HT1080 (cell line): ENCODE data around the gene PHF5A. TPM values are rescaled to one million over a fixed set of nuclear protein-coding genes. Genes with fewer than 3 reads are reported as not detected.

Source experiments
- DNase-seq: peaks from one replicate; pipeline ENCODE4 v3.0.0-alpha.2; 2015; ENCODE audit warnings: low read depth
- polyA plus RNA-seq, 2 experiments: library from polyadenylated mRNA; depleted of rRNA; stranded (reverse); fragments of >200 nt; gene quantifications; 2 replicates each; pipeline ENCODE4 v1.2.3, GENCODE V29; 2015
- total RNA-seq: library from RNA; depleted of rRNA; stranded (reverse); fragments of >200 nt; shearing (Covaris generic); gene quantifications from 2 replicates; pipeline ENCODE4 v1.2.3, GENCODE V29; 2014; rRNA removed

The PHF5A gene, protein sequence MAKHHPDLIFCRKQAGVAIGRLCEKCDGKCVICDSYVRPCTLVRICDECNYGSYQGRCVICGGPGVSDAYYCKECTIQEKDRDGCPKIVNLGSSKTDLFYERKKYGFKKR
- total RNA-seq = 147 and 167 TPM in 2 replicates
- 93.1 and 101 TPM in 2 replicates for polyA plus RNA-seq (2015; cell fraction: cytosol; rRNA removed)
- polyA plus RNA-seq (2015; cell fraction: nucleus; rRNA removed) = 46.5 and 48.6 TPM in 2 replicates

DNA sequence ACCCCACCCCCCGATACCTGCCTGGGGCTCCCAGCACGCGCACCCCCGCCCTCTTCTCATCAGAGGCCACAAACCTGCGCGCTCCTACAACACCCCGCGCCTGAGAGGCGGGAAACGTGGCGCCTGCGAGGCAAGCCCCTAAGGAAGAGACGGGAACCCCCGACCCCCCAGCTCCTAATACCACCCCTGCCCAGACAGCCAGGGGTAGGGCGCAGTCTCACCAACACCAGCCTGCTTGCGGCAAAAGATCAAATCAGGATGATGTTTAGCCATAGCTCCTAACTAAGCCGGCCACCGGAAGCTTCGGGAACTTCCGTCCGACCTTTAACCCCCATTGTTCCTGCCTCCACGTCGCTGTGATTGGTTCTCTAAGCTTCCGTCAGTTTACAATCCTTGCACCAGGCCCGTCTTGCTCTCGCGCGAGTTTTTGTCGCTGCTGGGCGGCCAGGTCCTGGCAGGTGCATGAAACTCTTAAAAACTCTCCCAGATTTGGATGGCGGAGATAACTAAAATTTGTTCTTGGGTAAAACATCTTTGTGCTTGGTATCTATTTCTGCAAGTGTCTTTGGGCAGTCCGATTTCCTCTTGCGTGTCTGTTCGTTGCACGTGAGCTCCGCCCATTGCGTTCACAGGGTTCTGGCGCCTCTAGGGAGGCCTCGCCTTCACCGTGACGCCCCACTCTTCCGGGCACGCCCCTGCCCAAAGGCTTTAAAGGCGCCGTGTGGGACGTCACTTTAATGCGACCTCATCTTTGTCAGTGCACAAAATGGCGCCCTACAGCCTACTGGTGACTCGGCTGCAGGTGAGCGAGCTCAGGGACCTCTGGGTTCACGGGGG lies at the start of gene PHF5A, which contains the start of gene ACO2:
Gene PHF5A, minus strand, starts transcription at position 312 of the 837 bp plus-strand sequence. Its CDS starts 39 bp downstream, at position 273.
Gene ACO2, plus strand, starts transcription at position 737 of the 837 bp plus-strand sequence. Its CDS starts 30 bp downstream, at position 767.
- DNase-seq = peak; percentile 95

DNA sequence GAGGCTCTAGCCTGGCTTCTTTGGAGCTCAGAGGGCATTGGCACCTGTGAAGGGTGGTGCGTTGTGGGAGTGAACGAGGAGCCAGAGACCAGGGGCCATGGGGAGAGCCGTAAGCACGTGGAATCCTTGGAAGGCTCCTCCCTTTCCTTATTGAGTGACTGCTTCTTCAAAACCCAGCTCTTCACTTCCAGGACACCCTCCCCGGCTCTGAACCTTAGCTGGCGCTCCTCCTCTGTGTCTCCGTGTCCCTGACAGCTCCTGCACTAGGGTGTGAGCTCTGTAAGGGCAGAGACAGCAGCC lies 49.5 kb upstream of the PHF5A start:
- DNase-seq = no peak

DNA sequence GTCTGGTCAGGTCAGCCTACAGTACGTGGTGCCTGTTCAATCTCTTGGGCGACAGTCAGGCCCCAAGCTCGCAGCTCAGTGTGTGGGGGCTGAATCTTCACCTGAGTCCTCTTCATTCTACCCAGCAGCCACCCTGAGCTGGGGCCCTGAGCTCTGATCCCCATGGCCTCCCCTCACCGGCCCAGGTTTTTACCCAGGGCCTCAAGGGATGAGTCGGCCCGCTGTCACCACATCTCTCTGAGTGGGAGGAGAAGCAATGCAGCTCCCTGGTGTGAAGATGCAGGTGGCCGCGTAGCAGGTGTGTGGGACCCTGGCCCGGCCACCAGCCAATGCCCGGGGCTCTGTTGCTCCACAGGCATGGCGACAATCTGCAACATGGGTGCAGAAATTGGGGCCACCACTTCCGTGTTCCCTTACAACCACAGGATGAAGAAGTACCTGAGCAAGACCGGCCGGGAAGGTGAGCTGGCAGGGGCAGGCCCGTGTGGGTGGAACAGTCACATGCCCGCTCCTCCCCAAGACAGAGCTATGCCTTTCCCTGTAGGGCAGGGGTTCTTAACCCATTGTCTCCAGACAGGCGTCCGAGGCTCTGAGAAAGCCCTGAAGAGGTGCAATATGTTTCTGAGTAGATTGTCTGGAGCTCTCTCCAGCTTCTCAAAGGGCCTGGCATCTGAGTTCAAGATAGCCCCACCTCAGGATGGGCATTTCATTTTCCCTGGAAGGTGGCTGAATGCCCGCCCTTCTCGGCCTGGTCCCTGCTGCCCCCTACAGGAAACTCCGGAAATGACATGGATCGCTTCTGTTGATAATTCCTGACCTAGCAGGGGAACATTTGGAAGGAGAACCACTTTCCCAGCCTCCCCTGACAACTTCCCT lies 48.9 kb upstream of the PHF5A start:
- DNase-seq = peak; percentile 58

DNA sequence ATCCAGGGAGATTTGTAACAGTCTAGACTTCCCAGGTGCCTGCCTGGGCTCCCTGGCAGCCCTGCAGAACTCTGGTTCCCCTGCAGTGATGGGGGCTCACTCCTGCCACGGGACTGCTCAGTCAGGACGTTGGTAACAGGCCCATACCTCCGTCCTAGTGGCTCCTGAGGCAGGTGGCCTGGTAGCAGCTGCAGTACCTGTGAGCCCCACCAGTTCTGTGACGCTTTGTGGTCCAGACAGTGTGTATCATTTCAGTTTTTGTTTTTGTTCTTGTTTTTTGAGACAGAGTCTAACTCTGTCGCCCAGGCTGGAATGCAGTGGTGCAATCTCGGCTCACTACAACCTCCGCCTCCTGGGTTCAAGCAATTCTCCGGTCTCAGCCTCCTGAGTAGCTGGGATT lies 48.0 kb upstream of the PHF5A start:
- DNase-seq = no peak

DNA sequence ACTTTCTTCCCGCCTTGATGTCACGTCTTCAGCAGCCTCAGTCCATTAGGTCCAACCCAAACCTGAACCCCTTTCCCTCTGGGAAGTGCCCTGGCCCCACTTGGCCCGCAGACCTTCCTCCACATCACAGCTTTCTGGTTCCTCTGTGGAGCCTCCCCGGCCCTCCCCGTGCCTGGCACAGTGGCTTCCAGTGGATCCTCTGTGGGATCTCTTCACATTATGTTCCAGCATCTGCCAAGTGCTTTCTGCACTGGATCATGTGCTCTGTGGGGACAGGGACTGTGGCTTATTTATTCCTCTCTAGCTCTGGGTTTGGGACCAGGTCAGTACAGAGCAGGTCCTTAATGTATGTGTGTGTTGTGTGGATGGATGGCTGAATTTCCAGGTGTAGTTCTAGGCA lies 44.9 kb upstream of the PHF5A start:
- DNase-seq = no peak

DNA sequence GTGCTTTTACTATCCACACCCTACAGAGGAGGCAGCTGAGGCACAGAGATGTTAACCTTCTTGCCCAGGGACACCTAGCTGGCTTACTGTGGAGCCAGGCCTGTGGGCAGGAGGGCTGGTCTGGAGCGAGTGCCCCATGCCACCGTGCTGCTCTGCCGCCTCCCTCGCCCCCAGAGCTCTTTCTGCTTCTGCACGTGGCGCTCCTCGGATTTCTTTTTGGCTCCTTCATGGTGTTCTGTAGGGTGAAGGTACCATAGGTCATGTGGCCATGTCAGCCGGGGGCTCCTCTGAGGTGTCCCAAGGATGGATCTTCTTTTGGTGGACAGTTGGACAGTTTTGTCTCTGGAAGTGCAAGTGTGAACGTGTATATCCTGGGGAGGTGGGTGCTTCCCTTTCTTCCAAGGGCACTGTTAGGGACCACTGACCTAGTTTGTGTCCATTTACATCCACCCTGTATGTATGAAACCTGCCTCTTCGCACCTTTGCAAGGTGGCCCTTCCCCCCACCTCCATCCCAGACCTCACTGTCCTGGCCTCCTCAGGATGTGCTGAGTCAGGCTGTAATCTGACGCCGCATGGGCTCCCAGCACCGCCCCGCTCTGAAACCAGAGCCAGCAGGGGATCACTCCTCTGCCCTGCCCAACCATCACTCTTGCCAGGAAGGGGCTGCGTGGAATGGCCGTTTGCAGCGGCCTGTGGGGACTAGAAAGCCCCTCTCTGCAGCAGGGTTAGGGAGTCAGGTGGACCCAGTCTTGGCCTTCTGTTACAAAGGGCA lies 44.1 kb upstream of the PHF5A start:
- DNase-seq = peak; percentile 85

DNA sequence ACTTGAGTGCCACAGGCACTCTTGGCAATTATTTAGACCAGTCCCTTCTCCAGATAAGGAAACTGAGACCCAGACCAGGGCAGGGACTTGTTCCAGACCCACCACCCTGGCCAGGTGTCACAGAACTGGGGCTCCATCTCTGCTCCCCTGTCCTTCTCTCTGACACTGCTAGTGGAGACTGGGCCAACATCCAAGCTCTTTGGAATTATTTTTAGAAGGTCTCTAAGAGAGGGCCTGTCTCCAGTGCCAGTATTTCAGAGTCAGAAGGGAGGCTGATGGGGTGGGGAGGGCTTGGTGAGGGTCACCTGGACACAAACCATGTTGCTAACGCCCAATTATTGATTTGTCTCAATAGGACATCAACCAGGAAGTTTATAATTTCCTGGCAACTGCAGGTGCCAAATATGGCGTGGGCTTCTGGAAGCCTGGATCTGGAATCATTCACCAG lies 43.1 kb upstream of the PHF5A start:
- no peak for DNase-seq

DNA sequence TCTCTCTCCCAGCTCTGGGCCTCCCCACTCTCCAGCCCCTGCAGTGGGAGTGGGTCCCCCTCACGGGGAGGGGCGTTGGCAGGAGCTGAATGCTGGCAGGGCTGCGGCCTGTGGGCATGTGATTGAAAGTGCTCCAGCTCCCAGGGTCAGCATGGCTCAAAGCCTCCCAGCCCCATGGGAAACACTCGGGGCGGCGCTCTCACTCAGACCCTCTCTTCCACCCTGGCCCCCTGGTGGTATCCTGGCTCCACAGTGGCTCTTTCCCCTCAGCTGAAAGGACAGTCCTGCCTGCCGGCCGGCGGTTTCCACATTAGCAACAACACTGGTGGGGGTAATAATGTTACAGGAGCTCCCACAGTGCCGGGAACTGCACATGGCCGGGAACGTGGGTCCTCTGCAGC lies 40.3 kb upstream of the PHF5A start:
- no peak for DNase-seq

DNA sequence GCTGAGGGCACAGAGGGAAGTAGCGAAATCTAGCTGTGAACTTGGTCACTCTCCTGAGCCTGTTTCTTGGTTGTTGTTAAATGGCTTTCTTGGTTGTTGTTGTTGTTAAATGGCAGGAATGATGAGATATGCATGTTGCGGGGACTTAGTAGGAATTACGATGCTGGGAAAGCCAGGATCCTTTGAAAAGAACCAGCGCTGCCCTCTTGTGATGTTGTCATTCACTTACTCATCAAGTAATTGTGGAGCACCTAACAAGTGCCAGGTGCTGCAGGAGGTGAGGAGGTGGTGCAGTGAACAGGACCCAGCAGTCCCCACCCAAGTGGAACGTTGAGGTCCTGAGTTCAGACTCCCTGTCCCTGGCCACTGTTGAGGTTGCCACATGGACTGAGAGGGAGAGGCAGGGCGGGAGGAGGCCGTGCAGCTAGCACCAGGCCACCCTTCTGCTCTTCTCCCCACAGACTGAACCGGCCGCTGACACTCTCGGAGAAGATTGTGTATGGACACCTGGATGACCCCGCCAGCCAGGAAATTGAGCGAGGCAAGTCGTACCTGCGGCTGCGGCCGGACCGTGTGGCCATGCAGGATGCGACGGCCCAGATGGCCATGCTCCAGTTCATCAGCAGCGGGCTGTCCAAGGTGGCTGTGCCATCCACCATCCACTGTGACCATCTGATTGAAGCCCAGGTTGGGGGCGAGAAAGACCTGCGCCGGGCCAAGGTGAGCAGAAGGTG lies 39.0 kb upstream of the PHF5A start:
- no peak for DNase-seq

DNA sequence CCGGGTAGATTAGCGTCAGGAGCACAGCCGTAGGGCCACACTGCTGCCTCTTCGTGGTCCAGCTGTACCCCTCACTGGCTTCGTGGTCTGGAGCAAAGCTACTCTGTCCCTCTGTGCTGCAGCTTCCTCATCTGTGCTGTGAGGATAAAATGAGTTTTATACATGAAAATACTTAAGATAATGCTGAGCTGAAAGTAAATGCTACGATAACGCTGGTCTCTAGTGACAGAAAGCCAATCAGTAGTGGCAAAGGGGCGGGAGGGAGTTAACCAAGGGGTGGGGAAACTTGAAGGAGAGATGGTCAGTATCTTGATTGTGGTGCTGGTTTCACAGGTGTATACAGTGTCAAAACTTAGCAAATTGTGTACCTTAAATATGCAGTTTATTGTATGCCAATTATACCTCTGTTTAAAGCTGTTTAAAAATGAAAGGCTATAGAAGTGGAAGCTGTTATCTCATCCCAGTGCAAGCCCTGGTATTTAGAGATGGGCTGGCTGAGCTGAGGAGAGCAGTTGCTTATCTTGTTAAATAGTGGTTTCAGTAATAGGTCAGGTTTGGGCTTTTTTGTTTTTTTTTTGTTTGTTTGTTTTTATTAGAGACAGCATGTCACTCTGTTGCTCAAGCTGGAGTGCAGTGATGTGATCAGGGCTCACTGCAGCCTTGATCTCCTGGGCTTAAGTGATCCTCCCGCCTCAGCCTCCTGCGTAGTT lies 37.2 kb upstream of the PHF5A start:
- DNase-seq = no peak

DNA sequence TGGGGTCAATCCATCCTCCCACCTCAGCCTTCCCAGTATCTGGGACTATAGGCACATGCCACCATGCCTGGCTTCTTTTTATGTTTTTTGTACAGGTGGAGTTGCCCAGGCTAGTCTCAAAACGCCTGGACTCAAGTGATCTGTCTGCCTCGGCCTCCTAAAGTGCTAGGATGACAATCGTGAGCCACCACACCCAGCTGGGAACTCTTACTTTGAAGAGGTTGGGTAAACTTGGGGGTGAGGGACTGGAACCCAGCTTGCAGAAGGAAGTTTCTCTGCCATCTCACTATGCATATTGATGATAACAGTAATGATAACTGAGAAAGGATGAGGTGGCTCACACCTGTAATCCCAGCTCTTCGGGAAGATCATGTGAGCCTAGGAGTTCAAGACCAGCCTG lies 36.3 kb upstream of the PHF5A start:
- no peak for DNase-seq

DNA sequence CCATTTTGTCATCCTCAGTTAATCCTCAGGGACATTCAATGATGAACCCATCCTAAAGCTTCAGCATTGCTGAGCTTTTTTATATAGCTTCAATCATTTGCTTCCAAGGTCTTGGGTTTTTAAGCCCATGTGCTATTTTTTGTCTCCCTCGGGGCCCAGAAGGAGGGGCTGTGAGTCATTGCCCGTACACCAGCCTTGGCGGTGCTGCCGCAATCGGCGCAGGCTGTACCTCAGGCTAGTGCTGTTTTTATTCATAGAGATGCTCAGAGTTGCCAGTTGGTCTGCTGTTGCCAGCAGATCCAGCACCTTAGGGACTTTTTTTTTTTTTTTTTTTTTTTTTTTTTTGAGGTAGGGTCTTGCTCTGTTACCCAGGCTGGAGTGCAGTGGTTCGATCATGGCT lies 35.9 kb upstream of the PHF5A start:
- DNase-seq = no peak

DNA sequence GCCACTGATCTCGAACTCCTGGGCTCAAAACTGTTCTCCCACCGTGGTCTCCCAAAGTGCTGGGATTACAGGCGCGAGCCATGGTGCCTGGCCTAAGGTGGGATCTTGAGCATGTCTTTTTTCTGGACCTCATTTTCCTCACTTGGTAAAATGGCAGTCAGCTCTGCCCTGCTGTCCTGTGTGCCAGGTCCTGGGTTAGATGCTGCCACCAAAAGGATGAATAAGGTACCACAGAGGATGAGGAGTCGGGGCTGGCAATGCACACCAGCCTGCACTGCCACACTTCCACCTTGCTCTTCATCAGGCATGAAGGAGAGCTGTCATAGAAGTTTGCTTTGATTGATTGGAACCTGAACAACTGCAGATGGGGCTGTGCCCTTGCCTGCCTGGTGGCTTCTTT lies 32.7 kb upstream of the PHF5A start:
- DNase-seq = no peak

DNA sequence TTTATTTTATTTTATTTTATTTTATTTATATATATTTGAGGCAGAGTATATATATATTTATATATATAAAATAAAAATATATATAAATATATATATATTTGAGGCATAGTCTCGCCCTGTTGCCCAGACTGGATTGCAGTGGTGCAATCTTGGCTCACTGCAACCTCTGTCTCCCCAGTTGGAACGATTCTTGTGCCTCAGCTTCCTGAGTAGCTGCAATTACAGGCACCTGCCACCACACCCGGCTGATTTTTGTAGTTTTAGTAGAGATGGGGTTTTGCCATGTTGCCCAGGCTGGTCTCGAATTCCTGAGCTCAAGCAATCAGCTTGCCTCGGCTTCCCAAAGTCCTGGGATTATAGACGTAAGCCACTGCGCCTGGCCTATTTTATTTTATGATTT lies 31.8 kb upstream of the PHF5A start:
- DNase-seq = no peak

DNA sequence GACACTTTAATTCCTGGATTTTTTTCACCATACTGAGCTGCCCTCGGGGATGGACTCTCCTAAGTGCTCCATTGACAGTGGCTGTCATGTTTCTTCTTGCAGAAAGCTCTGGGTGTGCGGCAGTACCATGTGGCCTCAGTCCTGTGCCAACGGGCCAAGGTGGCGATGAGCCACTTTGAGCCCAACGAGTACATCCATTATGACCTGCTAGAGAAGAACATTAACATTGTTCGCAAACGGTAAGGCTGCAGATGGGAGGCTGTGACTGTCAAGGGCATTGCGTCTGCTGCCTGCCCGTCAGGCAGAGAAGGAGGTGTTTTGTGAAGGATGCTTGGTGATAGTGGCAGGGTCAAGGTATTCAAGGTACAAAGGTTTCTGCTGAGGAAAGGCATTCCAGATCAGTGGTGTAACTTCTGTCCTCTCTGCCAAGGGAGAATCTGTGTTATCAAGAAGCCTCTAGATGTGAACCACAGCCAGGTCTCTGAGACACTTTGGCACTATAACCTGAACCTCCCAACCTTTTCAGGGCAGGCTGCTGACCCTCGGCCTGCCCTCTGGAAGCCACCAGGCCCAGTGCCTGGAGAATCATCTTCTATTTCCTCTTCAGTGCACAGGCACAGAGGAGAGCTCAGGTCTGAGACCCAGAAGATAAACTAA lies 31.3 kb upstream of the PHF5A start:
- no peak for DNase-seq

DNA sequence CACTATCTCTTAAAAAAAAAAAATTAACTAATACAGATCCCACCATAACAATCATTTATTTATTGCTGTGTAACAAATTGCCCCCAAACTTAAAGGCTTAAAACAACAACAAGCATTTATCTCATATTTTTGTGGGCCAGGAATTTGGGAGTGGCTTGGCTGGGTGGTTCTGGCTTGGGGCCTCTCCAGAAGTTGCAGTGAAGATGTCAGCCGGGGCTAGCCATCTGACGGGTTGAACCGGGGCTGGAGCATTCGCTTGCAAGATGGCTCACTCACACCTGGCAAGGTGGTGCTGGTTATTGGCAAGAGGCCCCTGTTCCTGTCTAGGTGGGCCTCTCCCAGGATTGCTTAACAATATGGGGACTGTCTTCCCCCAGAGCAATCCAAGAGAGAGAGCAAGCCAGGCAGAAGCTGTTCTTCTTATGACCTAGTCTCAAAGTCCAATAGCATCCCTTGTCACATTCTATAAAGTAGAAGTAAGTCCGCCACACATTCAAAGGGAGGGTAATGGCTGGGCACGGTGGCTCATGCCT lies 29.9 kb upstream of the PHF5A start:
- DNase-seq = no peak

DNA sequence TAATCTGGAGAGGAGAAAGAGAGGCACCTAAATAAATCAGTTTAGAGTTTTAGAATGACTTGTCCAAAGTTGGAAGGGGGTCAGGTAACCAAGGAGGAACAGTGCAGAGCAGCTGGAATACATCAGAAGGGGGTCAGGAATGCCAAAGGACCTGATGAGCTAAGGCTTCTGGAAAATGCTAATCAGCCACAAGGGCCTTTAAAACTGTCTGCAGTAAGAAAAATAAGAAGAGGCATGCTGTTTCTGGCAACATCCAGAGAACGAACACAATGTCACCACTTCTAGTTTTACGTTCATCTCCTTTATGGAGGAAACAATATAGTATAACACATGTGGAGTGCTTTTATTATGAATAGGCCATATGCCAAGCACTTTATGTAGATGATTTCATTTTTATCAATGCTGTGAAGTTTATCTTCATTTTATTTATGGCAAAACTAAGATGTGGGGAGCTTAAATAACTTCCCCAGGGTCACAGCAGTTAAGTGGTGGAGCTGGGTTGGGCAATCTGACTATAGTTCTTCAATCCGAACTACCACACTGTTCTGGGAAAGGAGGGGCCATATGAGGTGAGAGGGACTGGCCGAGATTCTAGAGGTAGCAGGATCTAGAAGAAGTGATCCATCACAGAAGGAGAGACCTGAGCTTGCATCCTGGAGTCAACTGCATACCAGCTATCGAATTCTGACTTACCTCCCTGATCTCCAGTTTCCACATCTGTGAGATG lies 23.0 kb upstream of the PHF5A start:
- no peak for DNase-seq
